K562 (cell line): ENCODE measurements around the gene LETM1. TPM values are rescaled to one million over a fixed set of nuclear protein-coding genes. Genes with fewer than 3 reads are reported as not detected.

Experiments
- ATF4 ChIP-seq: fragments of 450-650 bp; formaldehyde crosslinking; IDR thresholded peaks from 2 replicates; pipeline ENCODE4 v1.4.0; 2022; ENCODE audit warnings: mild to moderate bottlenecking, moderate library complexity
- ESRRA ChIP-seq: fragments of 450-650 bp; IDR thresholded peaks from 2 replicates; pipeline ENCODE4 v1.6.1; 2014; ENCODE audit warnings: low read depth, mild to moderate bottlenecking, moderate library complexity, borderline replicate concordance
- ETV6 ChIP-seq, 3 experiments: fragments of 150-350 bp in 1 of 3; sonication (generic) in 1 of 3; formaldehyde crosslinking in 1 of 3; IDR thresholded peaks; 2 replicates each; pipeline versions ENCODE4 v1.6.1 to v1.8.0; 2014 to 2022; ENCODE audit warnings: borderline replicate concordance in 2 of 3, low read depth in 2 of 3, antibody characterized with exemption in 1 of 3, low read length in 1 of 3, mild to moderate bottlenecking in 1 of 3, missing genetic modification reagents in 1 of 3
- GABPB1 ChIP-seq: sonication (generic); formaldehyde crosslinking; IDR thresholded peaks from 2 replicates; pipeline ENCODE4 v1.8.0; 2022; ENCODE audit warnings: mild to moderate bottlenecking, missing genetic modification reagents
- KDM4B ChIP-seq, 2 experiments: fragments of 450-650 bp in 1 of 2; sonication (generic) in 1 of 2; IDR thresholded peaks; 2 replicates each; pipeline ENCODE4 v1.6.1; 2016 to 2017; ENCODE audit warnings: borderline replicate concordance in 2 of 2, antibody characterized with exemption in 1 of 2, low read depth in 1 of 2, mild to moderate bottlenecking in 1 of 2
- MAX ChIP-seq: sonication (generic); formaldehyde crosslinking; IDR thresholded peaks from 2 replicates; pipeline ENCODE4 v1.9.0; 2022; ENCODE audit warnings: mild to moderate bottlenecking, missing genetic modification reagents
- POLR2B ChIP-seq: fragments of 450-650 bp; IDR thresholded peaks from 2 replicates; pipeline ENCODE4 v1.6.1; 2018; ENCODE audit warnings: low read depth; ENCODE audit not compliant: partially characterized antibody
- RAD21 ChIP-seq, 2 experiments: fragments of 250-450 bp in 1 of 2; fragments of 450-650 bp in 1 of 2; sonication (Bioruptor Pico) in 1 of 2; formaldehyde crosslinking in 1 of 2; IDR thresholded peaks in 1 of 2; conservative IDR thresholded peaks in 1 of 2; 2 replicates each; pipeline versions ENCODE4 v1.4.0 to v1.8.0; 2020 to 2022; ENCODE audit warnings: mild to moderate bottlenecking in 2 of 2, moderate library complexity in 1 of 2
- TAF1 ChIP-seq: IDR thresholded peaks from 2 replicates; pipeline ENCODE4 v1.6.1; 2011; ENCODE audit warnings: mild to moderate bottlenecking, low read length, moderate library complexity; ENCODE audit not compliant: insufficient read depth, control insufficient read depth, severe bottlenecking; ENCODE audit errors: extremely low read depth
- U2AF1 ChIP-seq: fragments of 200-400 bp; formaldehyde crosslinking; optimal IDR thresholded peaks from 2 replicates; pipeline ENCODE3; 2017; ENCODE audit warnings: mild to moderate bottlenecking, low read depth, low read length, moderate library complexity
- ZNF589 ChIP-seq: fragments of 200-800 bp; sonication (Bioruptor generic); IDR thresholded peaks from 2 replicates; pipeline ENCODE4 v1.6.1; 2016; ENCODE audit warnings: low read depth, missing genetic modification characterization, missing compliant biosample characterization
- polyA plus RNA-seq, 8 experiments: library from polyadenylated mRNA; depleted of rRNA in 4 of 8; stranded (reverse) in 5 of 8; unstranded in 3 of 8; fragments of >200 nt; fragmentation: Nextera tagmentation in 2 of 8; fragmentation: Illumina TruSeq in 1 of 8; extraction: Ambion mirVana in 2 of 8; extraction: Trizol in 1 of 8; gene quantifications; 2 replicates each; pipeline versions ENCODE4 v1.2.1 to v1.2.3, GENCODE V29; 2011 to 2014; ENCODE audit warnings: inconsistent platforms in 1 of 8, missing spikeins in 1 of 8
- total RNA-seq, 7 experiments: library from RNA; depleted of rRNA in 6 of 7; stranded (reverse); fragments of >200 nt in 6 of 7; fragmentation: Illumina TruSeq in 2 of 7; extraction: Trizol in 2 of 7; gene quantifications; 2 replicates each; pipeline versions ENCODE4 v1.2.1 to v1.2.3, GENCODE V29; 2011 to 2021; ENCODE audit warnings: low replicate concordance in 1 of 7
- TF ChIP-seq, protein P1 (sequence below): fragments of 450-650 bp; IDR thresholded peaks from 2 replicates; pipeline ENCODE4 v1.6.1; 2017; ENCODE audit warnings: antibody characterized with exemption, mild to moderate bottlenecking
- TF ChIP-seq, protein P2 (sequence below): fragments of 450-650 bp; formaldehyde crosslinking; IDR thresholded peaks from 2 replicates; pipeline ENCODE4 v1.4.0; 2022; ENCODE audit warnings: missing genetic modification characterization
- TF ChIP-seq, protein P3 (sequence below): fragments of 250-450 bp; sonication (Bioruptor Pico); IDR thresholded peaks from 2 replicates; pipeline ENCODE4 v1.9.0; 2021; ENCODE audit warnings: mild to moderate bottlenecking, inconsistent platforms

Gene LETM1
- total and polyA plus RNA-seq, 9 of the 15 experiments (the other 6 are each of a cell fraction or from before 2014, with no cell fraction given): 3.9 to 109 (median 35.0) TPM

DNA sequence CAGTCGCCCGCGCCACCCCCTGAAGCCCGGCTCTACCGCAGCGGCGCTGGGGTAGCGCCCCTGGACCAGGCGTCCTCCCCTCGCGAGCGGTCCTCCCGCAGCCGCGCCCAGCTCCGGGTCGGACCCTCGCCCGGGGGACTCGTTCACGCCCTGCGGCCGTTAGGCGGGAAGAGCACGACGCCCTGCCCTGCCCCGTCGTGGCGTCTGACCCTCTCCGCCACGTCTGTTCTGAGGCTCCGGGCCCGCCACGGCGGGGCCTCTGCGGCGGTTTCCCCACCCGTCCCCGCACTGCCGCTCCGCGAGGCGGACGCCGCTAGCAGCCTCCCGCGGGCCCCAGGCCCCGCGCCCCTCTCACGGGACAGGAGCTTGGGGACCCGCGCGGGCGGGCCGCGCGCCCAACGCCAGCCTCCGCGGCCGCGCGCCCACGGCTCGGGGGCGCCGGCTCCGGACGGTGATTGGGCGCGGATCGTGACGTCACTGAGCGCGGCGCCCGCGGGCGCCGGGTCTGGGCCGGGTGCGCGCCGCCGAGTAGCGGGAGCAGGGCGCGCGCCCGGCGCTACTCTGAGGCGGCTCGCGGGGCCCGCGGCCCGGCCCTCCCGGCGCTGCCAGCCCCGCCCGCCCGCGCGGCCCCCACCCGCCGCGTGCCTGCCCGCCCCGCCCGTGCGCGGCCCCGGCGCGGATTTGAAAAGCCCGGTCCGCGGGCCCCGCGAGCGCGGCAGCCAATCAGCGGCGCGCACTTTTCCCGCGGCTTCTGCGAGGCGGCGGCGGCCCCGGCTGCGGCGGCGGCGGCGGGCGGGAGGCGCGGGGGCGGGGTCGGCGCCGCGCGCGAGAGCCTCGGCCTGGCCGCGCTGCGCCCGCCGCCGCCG, 14.9 kb upstream of the LETM1 start, which contains the start of gene NSD2 (continued):
- TF ChIP-seq, protein P1, sequence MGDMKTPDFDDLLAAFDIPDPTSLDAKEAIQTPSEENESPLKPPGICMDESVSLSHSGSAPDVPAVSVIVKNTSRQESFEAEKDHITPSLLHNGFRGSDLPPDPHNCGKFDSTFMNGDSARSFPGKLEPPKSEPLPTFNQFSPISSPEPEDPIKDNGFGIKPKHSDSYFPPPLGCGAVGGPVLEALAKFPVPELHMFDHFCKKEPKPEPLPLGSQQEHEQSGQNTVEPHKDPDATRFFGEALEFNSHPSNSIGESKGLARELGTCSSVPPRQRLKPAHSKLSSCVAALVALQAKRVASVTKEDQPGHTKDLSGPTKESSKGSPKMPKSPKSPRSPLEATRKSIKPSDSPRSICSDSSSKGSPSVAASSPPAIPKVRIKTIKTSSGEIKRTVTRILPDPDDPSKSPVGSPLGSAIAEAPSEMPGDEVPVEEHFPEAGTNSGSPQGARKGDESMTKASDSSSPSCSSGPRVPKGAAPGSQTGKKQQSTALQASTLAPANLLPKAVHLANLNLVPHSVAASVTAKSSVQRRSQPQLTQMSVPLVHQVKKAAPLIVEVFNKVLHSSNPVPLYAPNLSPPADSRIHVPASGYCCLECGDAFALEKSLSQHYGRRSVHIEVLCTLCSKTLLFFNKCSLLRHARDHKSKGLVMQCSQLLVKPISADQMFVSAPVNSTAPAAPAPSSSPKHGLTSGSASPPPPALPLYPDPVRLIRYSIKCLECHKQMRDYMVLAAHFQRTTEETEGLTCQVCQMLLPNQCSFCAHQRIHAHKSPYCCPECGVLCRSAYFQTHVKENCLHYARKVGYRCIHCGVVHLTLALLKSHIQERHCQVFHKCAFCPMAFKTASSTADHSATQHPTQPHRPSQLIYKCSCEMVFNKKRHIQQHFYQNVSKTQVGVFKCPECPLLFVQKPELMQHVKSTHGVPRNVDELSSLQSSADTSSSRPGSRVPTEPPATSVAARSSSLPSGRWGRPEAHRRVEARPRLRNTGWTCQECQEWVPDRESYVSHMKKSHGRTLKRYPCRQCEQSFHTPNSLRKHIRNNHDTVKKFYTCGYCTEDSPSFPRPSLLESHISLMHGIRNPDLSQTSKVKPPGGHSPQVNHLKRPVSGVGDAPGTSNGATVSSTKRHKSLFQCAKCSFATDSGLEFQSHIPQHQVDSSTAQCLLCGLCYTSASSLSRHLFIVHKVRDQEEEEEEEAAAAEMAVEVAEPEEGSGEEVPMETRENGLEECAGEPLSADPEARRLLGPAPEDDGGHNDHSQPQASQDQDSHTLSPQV: peak; percentile 91
- TF ChIP-seq POLR2B (peak; percentile 79), U2AF1 (peak; percentile 90), RAD21 (CRISPR knock-in tag; conservative IDR thresholded peaks at IDR 0.05 in 1 of 2, IDR thresholded peaks at IDR 0.05 in 1 of 2) (no peak), MAX (CRISPR knock-in tag) (peak; percentile 88), ZNF589 (CRISPR knock-in tag) (peak; percentile 87), ESRRA (peak; percentile 46; the same call in 1 of the 2 replicates), GABPB1 (CRISPR knock-in tag) (peak; percentile 69), KDM4B (IDR thresholded peaks at IDR 0.05; ENCODE audit: borderline replicate concordance in 2 of 2, low read depth in 1 of 2) (peak in 1 of 2 experiments; percentile 40; a peak in 1 of 4 replicates), TAF1 (peak; percentile 53), ATF4 (CRISPR knock-in tag) (peak; percentile 35; the same call in 1 of the 2 replicates), ETV6 (IDR thresholded peaks at IDR 0.05; ENCODE audit: borderline replicate concordance in 1 of 2, low read depth in 2 of 2, low read length in 1 of 2) (no peak), ETV6 (CRISPR knock-in tag; IDR thresholded peaks at IDR 0.05; ENCODE audit: borderline replicate concordance) (peak; percentile 85; the same call in 1 of the 2 replicates)
- TF ChIP-seq, protein P2, sequence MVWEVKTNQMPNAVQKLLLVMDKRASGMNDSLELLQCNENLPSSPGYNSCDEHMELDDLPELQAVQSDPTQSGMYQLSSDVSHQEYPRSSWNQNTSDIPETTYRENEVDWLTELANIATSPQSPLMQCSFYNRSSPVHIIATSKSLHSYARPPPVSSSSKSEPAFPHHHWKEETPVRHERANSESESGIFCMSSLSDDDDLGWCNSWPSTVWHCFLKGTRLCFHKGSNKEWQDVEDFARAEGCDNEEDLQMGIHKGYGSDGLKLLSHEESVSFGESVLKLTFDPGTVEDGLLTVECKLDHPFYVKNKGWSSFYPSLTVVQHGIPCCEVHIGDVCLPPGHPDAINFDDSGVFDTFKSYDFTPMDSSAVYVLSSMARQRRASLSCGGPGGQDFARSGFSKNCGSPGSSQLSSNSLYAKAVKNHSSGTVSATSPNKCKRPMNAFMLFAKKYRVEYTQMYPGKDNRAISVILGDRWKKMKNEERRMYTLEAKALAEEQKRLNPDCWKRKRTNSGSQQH (CRISPR knock-in tag): peak; percentile 50; the same call in 1 of the 2 replicates
- TF ChIP-seq, protein P3, sequence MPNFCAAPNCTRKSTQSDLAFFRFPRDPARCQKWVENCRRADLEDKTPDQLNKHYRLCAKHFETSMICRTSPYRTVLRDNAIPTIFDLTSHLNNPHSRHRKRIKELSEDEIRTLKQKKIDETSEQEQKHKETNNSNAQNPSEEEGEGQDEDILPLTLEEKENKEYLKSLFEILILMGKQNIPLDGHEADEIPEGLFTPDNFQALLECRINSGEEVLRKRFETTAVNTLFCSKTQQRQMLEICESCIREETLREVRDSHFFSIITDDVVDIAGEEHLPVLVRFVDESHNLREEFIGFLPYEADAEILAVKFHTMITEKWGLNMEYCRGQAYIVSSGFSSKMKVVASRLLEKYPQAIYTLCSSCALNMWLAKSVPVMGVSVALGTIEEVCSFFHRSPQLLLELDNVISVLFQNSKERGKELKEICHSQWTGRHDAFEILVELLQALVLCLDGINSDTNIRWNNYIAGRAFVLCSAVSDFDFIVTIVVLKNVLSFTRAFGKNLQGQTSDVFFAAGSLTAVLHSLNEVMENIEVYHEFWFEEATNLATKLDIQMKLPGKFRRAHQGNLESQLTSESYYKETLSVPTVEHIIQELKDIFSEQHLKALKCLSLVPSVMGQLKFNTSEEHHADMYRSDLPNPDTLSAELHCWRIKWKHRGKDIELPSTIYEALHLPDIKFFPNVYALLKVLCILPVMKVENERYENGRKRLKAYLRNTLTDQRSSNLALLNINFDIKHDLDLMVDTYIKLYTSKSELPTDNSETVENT: peak; percentile 81; the same call in 1 of the 2 replicates
